HG03066 (cell line): Measurements from ENCODE around the gene SLC24A3.

Source experiments
- ATAC-seq: cut with Tn5 transposase; IDR thresholded peaks from one replicate; pipeline ENCODE4 v1.9.1; 2021; ENCODE audit warnings: low read depth; ENCODE audit not compliant: unreplicated experiment

The SLC24A3 gene

GRCh38 chr20:19415786-19416185 is 203.3 kb downstream of the SLC24A3 start:
- ATAC-seq, result no peak

- no peak for ATAC-seq
Observed at GRCh38 chr20:19416627-19417026, 204.2 kb downstream of the SLC24A3 start.

GRCh38 chr20:19419396-19419795 is 207.0 kb downstream of the SLC24A3 start:
- ATAC-seq, result no peak

GRCh38 chr20:19423097-19423899 is 210.9 kb downstream of the SLC24A3 start:
- no peak for ATAC-seq

- ATAC-seq, result no peak
Observed at GRCh38 chr20:19423900-19424620, 211.6 kb downstream of the SLC24A3 start.

GRCh38 chr20:19426356-19426755 is 213.9 kb downstream of the SLC24A3 start:
- no peak for ATAC-seq

- ATAC-seq, result no peak
Observed at GRCh38 chr20:19427480-19427879, 215.0 kb downstream of the SLC24A3 start.

GRCh38 chr20:19427913-19428312 is 215.5 kb downstream of the SLC24A3 start:
- ATAC-seq, result no peak

GRCh38 chr20:19428324-19428723 is 215.9 kb downstream of the SLC24A3 start:
- no peak for ATAC-seq

GRCh38 chr20:19429538-19429937 is 217.1 kb downstream of the SLC24A3 start:
- no peak for ATAC-seq

- ATAC-seq, result no peak
Observed at GRCh38 chr20:19430641-19431315, 218.3 kb downstream of the SLC24A3 start.

- ATAC-seq, result no peak
Observed at GRCh38 chr20:19431316-19431700, 218.9 kb downstream of the SLC24A3 start.

- no peak for ATAC-seq
Observed at GRCh38 chr20:19431906-19432305, 219.5 kb downstream of the SLC24A3 start.

GRCh38 chr20:19433371-19434350 is 221.2 kb downstream of the SLC24A3 start:
- no peak for ATAC-seq

GRCh38 chr20:19435316-19435715 is 222.9 kb downstream of the SLC24A3 start:
- ATAC-seq, result no peak

- ATAC-seq, result no peak
Observed at GRCh38 chr20:19435821-19436220, 223.4 kb downstream of the SLC24A3 start.

GRCh38 chr20:19438488-19438887 is 226.0 kb downstream of the SLC24A3 start:
- ATAC-seq, result no peak

- no peak for ATAC-seq
Observed at GRCh38 chr20:19440660-19441527, 228.5 kb downstream of the SLC24A3 start.

- no peak for ATAC-seq
Observed at GRCh38 chr20:19446246-19446645, 233.8 kb downstream of the SLC24A3 start.
